NCI-H524 treated with DMSO at 0.1 percent for 48 hours (cell line): Measurements from ENCODE around the gene NPL.

Experiments
- DNase-seq: peaks from one replicate; lab custom pipeline; 2025; lab: John Stamatoyannopoulos, UW

NPL gene

GRCh38 chr1:182867861-182868260, 78.3 kb downstream of the NPL start:
- no peak for DNase-seq

- DNase-seq = no peak
Measured at GRCh38 chr1:182869241-182869666, 79.7 kb downstream of the NPL start.

- no peak for DNase-seq
Measured at GRCh38 chr1:182872881-182873280, 83.3 kb downstream of the NPL start.

- no peak for DNase-seq
Measured at GRCh38 chr1:182875889-182876288, 86.3 kb downstream of the NPL start.

- no peak for DNase-seq
Measured at GRCh38 chr1:182877331-182877730, 87.8 kb downstream of the NPL start.

GRCh38 chr1:182877842-182878241, 88.3 kb downstream of the NPL start:
- DNase-seq = no peak
